SHP77 (cell line): ENCODE data around the gene KREMEN1.
A peak's percentile ranks its signal among the peaks of the same experiment; 100 is the strongest.

Source experiments
- DNase-seq, 2 experiments: peaks; one replicate each; lab custom pipeline; 2025; lab: John Stamatoyannopoulos, UW

Gene KREMEN1

DNA sequence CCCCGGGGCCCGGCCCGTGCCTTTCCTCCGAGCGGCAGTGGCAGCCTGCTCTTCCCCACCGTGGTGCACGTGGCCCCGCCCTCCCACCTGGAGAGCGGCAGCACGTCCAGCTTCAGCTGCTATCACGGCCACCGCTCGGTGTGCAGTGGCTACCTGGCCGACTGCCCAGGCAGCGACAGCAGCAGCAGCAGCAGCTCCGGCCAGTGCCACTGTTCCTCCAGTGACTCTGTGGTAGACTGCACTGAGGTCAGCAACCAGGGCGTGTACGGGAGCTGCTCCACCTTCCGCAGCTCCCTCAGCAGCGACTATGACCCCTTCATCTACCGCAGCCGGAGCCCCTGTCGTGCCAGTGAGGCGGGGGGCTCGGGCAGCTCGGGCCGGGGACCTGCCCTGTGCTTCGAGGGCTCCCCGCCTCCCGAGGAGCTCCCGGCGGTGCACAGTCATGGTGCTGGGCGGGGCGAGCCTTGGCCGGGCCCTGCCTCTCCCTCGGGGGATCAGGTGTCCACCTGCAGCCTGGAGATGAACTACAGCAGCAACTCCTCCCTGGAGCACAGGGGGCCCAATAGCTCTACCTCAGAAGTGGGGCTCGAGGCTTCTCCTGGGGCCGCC, 23.1 kb upstream of the KREMEN1 start:
- DNase-seq = no peak

GRCh38 chr22:29050457-29050856, 22.4 kb upstream of the KREMEN1 start:
- DNase-seq = no peak

- DNase-seq = no peak
Measured at GRCh38 chr22:29053048-29053702, 19.7 kb upstream of the KREMEN1 start.

DNA sequence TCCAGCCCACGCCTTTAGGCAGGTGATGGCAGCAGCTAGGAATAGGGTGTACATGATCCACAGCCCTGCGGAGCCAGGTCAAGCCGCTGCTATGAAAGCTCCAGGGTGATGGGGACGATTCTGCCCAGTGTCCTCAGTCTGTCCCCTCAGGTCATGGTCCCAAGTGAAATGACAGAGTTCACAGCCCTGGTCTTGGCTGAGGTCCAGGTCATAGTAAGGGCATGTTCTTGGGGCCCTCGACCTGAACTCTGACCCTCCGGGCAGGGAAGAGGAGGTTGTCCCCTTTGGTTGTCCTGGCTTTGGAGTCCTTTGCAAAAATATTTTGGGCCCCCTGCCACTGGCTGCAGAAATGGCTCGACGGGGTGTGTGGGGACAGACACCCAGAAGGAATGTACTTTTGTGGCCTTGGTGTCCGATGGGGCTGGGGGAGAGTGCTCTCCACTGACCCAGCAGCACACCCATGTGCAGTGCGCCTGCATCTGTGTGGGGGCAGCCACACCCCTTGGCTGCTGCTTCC, 18.5 kb upstream of the KREMEN1 start:
- DNase-seq = no peak

GRCh38 chr22:29055192-29055830, 17.5 kb upstream of the KREMEN1 start:
- DNase-seq = no peak

GRCh38 chr22:29056472-29056871, 16.4 kb upstream of the KREMEN1 start:
- DNase-seq = no peak

DNA sequence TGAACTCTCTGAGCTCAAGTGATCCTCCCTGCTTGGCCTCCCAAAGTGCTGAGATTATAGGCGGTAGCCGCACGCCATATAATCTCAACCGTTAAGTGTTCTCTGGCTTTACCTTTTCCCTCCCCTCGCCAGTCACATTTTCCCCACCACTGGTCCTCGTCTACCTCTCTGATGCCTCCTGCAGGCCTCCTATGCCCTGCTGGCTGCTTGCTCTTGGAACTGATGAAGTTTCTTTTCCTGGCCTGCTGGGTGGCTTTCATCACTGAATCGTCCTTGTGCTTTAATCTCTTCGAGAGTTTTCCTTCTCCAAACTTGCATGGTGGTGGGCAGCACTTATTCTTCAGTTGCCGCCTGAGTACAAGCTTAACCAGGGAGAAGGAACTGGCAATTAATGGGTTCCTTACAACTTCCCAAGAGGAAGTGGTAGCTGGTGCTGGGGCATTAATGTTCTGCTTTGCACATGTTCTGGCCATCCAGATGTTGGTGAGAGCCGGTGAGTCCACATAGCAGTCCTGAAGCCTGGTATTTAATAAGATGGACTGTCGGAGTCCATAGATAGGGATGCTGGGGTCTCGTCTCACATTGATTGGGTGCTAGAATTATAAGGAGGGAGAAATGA, 12.5 kb upstream of the KREMEN1 start:
- no peak for DNase-seq

- DNase-seq = no peak
Measured at GRCh38 chr22:29060931-29061330, 11.9 kb upstream of the KREMEN1 start.

- no peak for DNase-seq
Measured at GRCh38 chr22:29061773-29062172, 11.1 kb upstream of the KREMEN1 start, which contains the start of gene C22orf31. Gene C22orf31, minus strand, starts transcription at chr22:29061831. Its CDS starts 39 bp downstream, at chr22:29061792.

DNA sequence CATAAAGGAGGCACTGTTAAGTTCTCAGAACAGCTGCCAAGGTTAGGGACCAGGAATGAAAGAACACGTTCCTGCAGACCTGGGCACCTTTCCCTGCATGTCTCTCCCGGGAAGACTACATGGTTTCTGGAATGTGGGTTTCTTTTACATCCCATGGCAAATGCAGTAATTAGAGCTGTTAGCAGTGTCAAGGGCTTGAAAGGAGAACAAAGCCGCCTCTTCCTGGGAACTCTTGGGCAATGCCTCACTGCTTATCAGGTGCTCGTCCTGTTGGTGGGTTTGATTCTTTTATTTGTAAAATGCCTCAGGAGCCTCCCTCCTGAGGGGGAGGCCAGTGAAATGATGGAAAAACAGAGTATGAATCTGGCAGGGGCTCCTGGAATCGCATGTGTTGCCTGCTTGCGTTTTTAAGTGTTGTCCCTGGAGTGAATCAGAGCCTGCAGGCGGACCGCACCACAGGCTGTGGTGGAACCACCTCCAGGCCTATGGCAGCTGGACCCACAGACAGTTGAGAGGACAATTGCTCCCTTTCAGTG, 10.5 kb upstream of the KREMEN1 start:
- DNase-seq = no peak

- DNase-seq = no peak
Measured at GRCh38 chr22:29065468-29066190, 7.2 kb upstream of the KREMEN1 start.

DNA sequence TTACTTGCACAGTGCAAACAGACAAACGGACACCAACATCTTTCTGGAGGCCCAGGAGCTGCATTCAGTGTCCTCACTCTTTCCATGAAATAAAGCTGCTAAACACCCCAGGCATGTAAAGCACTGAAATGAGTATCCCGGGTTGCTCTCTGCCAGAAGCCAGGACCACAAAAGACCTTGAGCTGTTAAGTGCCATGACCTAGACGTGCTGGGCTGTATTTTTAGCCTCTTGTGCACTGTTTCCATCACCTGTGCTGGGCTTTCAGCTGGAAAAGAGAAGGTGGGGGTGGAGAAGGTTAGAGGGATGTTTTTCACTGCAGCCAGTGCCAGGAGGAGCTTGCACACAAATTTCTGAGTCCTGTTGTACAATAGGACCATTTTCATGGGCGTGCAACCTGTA, 3.4 kb upstream of the KREMEN1 start:
- no peak for DNase-seq

- no peak for DNase-seq
Measured at GRCh38 chr22:29070490-29070889, 2.3 kb upstream of the KREMEN1 start.

DNA sequence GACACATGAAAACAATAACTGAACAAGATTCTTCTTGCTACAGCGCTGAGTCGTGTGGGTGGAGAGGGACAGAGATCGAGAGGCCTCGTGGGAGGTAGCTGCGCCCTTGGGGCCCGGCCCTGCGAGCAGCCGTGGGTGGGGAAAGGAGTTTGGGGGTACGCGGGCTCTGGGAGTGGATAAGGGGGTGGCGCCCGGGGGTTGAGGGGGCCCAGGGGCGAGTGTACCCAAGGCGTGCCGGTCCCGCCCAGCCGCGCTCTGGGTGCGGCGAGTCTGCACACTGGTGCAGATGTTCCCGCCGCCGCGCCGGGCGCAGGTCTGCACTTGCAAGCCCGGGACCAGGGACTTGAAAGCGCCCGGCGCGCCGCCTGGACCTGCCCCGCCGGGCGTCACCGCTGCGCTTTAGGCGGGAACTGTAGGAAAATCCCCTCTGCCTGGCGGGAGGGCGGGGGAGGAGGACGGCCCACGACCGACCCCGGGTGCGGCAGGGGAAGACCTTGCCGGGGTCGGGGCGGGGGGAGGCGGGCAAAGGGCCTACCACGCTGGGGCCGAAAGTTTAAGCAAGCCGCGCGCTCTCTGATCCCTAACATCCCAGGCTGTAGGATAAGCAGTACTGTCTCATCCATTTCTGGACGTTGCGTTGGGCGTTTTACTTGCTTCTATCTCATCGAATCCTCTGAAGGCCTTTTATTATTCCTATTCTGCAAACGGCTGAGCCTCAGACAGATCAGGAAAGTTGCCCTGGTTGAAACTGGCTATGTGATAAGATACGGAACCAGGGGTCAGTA, 1.4 kb upstream of the KREMEN1 start:
- DNase-seq = no peak

DNA sequence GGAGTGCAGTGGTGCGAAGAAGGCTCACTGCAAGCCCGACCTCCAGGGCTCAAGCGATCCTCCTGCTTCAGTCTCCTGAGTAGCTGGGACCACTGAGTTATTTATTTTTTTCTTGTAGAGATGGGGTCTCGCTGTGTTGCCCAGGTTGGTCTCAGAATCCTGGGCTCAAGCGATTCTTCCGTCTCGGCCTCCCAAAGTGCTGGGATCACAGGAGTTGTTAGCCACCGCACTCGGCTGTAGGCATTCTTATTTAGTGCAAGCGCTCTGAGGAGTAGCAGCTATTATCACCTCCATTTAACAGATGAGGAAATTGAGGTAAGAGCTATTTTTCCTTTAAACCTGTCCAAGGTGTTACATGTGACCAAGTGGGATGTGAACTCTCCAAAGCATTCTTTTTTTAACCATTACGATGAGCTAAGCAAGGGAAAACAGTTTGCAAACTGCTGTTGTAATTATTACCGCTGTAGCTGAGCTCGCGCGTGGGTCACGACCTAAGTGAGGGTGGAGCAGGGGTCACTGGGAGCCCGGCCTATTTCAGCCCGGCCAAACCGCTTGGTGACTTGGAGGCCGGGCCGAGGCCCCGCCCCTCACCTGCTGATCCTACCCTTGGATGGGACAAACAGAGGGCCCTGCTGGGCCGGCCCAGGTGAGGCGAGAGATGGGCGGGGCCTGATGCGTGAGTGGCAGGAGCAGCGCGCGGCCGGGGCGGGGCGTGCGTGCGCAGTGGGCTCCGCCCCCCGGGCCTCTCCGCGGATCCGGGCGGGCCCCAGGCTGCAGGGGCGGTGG, 449 bp upstream of the KREMEN1 start:
- DNase-seq = peak; percentile 40 to 65

- no peak for DNase-seq
Measured at GRCh38 chr22:29073618-29074275, 912 bp downstream of the KREMEN1 start.

GRCh38 chr22:29074276-29074772, 1.5 kb downstream of the KREMEN1 start:
- DNase-seq = no peak

DNA sequence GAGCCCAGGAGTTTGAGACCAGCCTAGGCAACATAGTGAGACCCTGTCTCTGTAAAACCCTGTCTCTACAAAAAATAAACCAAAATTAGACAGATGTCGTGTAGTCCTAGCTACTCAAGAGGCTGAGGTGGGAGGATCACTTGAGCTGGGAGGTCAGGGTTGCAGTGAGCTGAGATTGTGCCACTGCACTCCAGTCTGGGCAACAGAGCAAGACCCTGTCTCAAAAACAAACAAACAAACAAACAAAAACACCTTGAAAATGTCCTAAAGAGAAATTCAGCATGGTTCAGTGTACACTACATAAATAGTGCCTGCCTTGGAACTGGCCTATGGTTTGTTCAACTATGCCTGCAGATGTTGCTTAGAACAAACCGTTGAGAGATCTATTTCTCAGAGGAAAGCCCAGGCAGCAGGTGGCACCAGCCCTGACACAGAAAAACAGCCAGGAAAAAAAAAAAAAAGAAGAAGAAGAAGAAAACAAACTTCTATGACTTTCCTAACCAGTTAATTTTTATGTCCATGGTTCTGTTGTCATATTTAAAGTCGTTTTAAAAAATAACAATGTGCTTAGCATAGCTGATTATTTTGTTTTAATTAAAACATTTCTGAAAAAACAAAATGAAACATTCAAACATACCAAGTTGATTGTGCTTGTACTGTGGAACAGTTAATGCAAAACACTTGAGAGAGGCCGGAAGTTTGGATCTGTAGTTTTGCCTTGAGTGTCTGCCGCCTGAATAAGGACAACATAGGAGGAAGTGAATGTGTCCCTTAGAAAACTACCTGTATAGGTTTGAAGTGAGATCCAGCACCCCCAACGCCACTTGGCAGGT, 5.4 kb downstream of the KREMEN1 start:
- DNase-seq = no peak

DNA sequence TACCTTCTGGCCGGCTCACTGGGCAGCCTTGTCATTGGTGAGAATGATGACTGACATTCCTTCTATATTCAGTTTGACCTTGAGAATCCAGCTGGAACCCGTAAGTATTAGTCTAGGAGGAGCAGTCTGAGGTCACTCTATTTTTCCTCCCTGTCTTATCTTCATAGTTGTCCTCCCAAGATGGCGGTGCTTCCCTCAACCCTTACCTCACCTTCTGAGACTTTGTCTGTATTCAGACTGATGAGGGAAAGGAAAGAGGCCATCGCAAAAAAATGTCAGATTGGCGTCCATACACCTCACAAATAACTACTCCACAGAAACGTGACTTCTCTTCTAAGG, 6.0 kb downstream of the KREMEN1 start:
- DNase-seq = no peak
